ENCODE results near the gene SRR.
A peak's percentile ranks its signal among the peaks of the same experiment; 100 is the strongest.
"Not testable (repeated sequence)": the region's sequence is repeated elsewhere in the genome, so short reads cannot be mapped to it uniquely, and the experiment has no call there.

The SRR gene

GRCh38 chr17:2295575-2295974 is 8.2 kb upstream of the SRR start:
- DNase-seq, result no peak

GRCh38 chr17:2297023-2297422 is 6.7 kb upstream of the SRR start:
- no peak for DNase-seq

GRCh38 chr17:2299136-2299535 is 4.6 kb upstream of the SRR start:
- DNase-seq, result no peak

- DNase-seq, result no peak
Observed at GRCh38 chr17:2299756-2300155, 4.0 kb upstream of the SRR start.

GRCh38 chr17:2302778-2303203 is 959 bp upstream of the SRR start:
- DNase-seq, result no peak

- no peak for DNase-seq
Observed at GRCh38 chr17:2304931-2305330, 1.2 kb downstream of the SRR start.

GRCh38 chr17:2309338-2310154 is 5.8 kb downstream of the SRR start:
- DNase-seq, result no peak

GRCh38 chr17:2312736-2313135 is 9.0 kb downstream of the SRR start:
- no peak for DNase-seq

- not testable (repeated sequence) for DNase-seq
Observed at GRCh38 chr17:2316916-2317205, 13.1 kb downstream of the SRR start.

- peak; percentile 61 for DNase-seq
Observed at GRCh38 chr17:2317796-2318195, 14.0 kb downstream of the SRR start.

- DNase-seq, result no peak
Observed at GRCh38 chr17:2319051-2319450, 15.3 kb downstream of the SRR start.

- DNase-seq, result no peak
Observed at GRCh38 chr17:2321399-2321798, 17.6 kb downstream of the SRR start.

GRCh38 chr17:2323629-2324314 is 20.0 kb downstream of the SRR start:
- DNase-seq, result no peak

- DNase-seq, result no peak
Observed at GRCh38 chr17:2331303-2331702, 27.6 kb downstream of the SRR start.

- no peak for DNase-seq
Observed at GRCh38 chr17:2335726-2336214, 32.0 kb downstream of the SRR start.

GRCh38 chr17:2336215-2336851 is 32.6 kb downstream of the SRR start, which contains the start of gene TSR1:
Gene TSR1, minus strand, starts transcription at chr17:2336457. Its CDS starts 30 bp downstream, at chr17:2336427.
- peak; percentile 86 for DNase-seq

GRCh38 chr17:2336852-2337543 is 33.2 kb downstream of the SRR start, which contains the start of gene SGSM2:
Gene SGSM2, plus strand, starts transcription at chr17:2337501. Its CDS starts 188 bp downstream, at chr17:2337689.
- peak; percentile 40 for DNase-seq

- peak; percentile 11 for DNase-seq
Observed at GRCh38 chr17:2337544-2338314, 34.0 kb downstream of the SRR start.

- no peak for DNase-seq
Observed at GRCh38 chr17:2338315-2338657, 34.5 kb downstream of the SRR start.

GRCh38 chr17:2343421-2343820 is 39.7 kb downstream of the SRR start:
- DNase-seq, result no peak

GRCh38 chr17:2344528-2344927 is 40.8 kb downstream of the SRR start:
- DNase-seq, result no peak

GRCh38 chr17:2346475-2346874 is 42.7 kb downstream of the SRR start:
- no peak for DNase-seq
